ENCODE measurements around the gene FCRL1.

Gene FCRL1

GRCh38 chr1:157819896-157820295, at the start of gene FCRL1:
Gene FCRL1 (minus strand): TSS chr1:157820120. CDS start chr1:157820037, 83 bp downstream.
- DNase-seq, result no peak

- DNase-seq, result no peak
Observed at GRCh38 chr1:157868654-157869053, 48.7 kb upstream of the FCRL1 start.

GRCh38 chr1:157862114-157863070, 42.5 kb upstream of the FCRL1 start:
- DNase-seq, result no peak

GRCh38 chr1:157856538-157856937, 36.6 kb upstream of the FCRL1 start:
- no peak for DNase-seq

- no peak for DNase-seq
Observed at GRCh38 chr1:157852476-157852875, 32.6 kb upstream of the FCRL1 start.

GRCh38 chr1:157849229-157849875, 29.4 kb upstream of the FCRL1 start:
- no peak for DNase-seq

- DNase-seq, result no peak
Observed at GRCh38 chr1:157844089-157844830, 24.3 kb upstream of the FCRL1 start.

- no peak for DNase-seq
Observed at GRCh38 chr1:157842939-157843338, 23.0 kb upstream of the FCRL1 start.

GRCh38 chr1:157841708-157842107, 21.8 kb upstream of the FCRL1 start, which contains the start of gene CD5L:
Gene CD5L (minus strand): TSS chr1:157841808. CDS start chr1:157841701, 107 bp downstream.
- no peak for DNase-seq

- no peak for DNase-seq
Observed at GRCh38 chr1:157838966-157839365, 19.0 kb upstream of the FCRL1 start.

- no peak for DNase-seq
Observed at GRCh38 chr1:157834430-157834829, 14.5 kb upstream of the FCRL1 start.

GRCh38 chr1:157833145-157833544, 13.2 kb upstream of the FCRL1 start:
- DNase-seq, result no peak

- DNase-seq, result no peak
Observed at GRCh38 chr1:157831968-157832626, 12.2 kb upstream of the FCRL1 start.

- no peak for DNase-seq
Observed at GRCh38 chr1:157830887-157831286, 11.0 kb upstream of the FCRL1 start.

- no peak for DNase-seq
Observed at GRCh38 chr1:157829711-157830110, 9.8 kb upstream of the FCRL1 start.

GRCh38 chr1:157829210-157829609, 9.3 kb upstream of the FCRL1 start:
- DNase-seq, result no peak

- DNase-seq, result no peak
Observed at GRCh38 chr1:157820299-157820698, 379 bp upstream of the FCRL1 start.

GRCh38 chr1:157819215-157819614, 705 bp downstream of the FCRL1 start:
- no peak for DNase-seq

GRCh38 chr1:157813269-157813668, 6.7 kb downstream of the FCRL1 start:
- DNase-seq, result no peak

GRCh38 chr1:157806431-157807149, 13.3 kb downstream of the FCRL1 start:
- no peak for DNase-seq

GRCh38 chr1:157803851-157804250, 16.1 kb downstream of the FCRL1 start:
- DNase-seq, result no peak

- no peak for DNase-seq
Observed at GRCh38 chr1:157799996-157800395, 19.9 kb downstream of the FCRL1 start.

Measured in cortex of kidney (tissue), 1 donor.